Ishikawa (cell line): Measurements from ENCODE around the gene TRDMT1.

Experiments
- EP300 ChIP-seq: IDR thresholded peaks from 2 replicates; pipeline ENCODE4 v1.6.1; 2012; ENCODE audit warnings: borderline replicate concordance
- MAX ChIP-seq: IDR thresholded peaks from 2 replicates; pipeline ENCODE4 v1.6.1; 2012
- RAD21 ChIP-seq: IDR thresholded peaks from 2 replicates; pipeline ENCODE4 v1.6.1; 2012; ENCODE audit warnings: low read depth
- REST ChIP-seq: IDR thresholded peaks from 2 replicates; pipeline ENCODE4 v1.6.1; 2012; ENCODE audit warnings: low read depth, mild to moderate bottlenecking
- TCF12 ChIP-seq: IDR thresholded peaks from 2 replicates; pipeline ENCODE4 v1.6.1; 2012; ENCODE audit warnings: low read depth
- ZBTB7A ChIP-seq: IDR thresholded peaks from 2 replicates; pipeline ENCODE4 v1.6.1; 2012; ENCODE audit warnings: low read depth

- TF ChIP-seq MAX = no peak
- no peak for TF ChIP-seq REST
- no peak for TF ChIP-seq EP300
- no peak for TF ChIP-seq RAD21
- TF ChIP-seq TCF12 = no peak
- no peak for TF ChIP-seq ZBTB7A
Observed at GRCh38 chr10:17225808-17226207, 24.3 kb upstream of the TRDMT1 start.
